Lung microvascular endothelial cell (primary cell): ENCODE measurements around the gene SMIM34. TPM values are rescaled to one million over a fixed set of nuclear protein-coding genes. Genes with fewer than 3 reads are reported as not detected.
"Not testable (repeated sequence)": the region's sequence is repeated elsewhere in the genome, so short reads cannot be mapped to it uniquely, and the experiment has no call there.

Experiments
- DNase-seq, 2 donors: peaks; one replicate each; pipeline versions ENCODE4 v3.0.0 to v3.0.0-alpha.2; 2010; ENCODE audit warnings: low read depth in 2 of 2
- total RNA-seq: library from RNA; depleted of rRNA; stranded (reverse); fragments of >200 nt; gene quantifications from 2 replicates; pipeline ENCODE4 v1.2.1, GENCODE V29; 2014

SMIM34 gene
- total RNA-seq, 1 donor from 2014 or later, result not detected

- DNase-seq, result not testable (repeated sequence)
These were observed 49.3 kb downstream of the SMIM34 start for GRCh38 chr21:34374462-34374861.

GRCh38 chr21:34372321-34372720 lies 51.4 kb downstream of the SMIM34 start:
- DNase-seq, result no peak

GRCh38 chr21:34369741-34370140 lies 54.0 kb downstream of the SMIM34 start:
- DNase-seq, result no peak

Other genes with a start within 250 kb of the SMIM34 start
- not detected in 2 replicates for gene KCNE2, start 59.9 kb downstream of the SMIM34 start, total RNA-seq
- 4.0 and 6.1 TPM in 2 replicates for gene SMIM11, start 48.4 kb downstream of the SMIM34 start, total RNA-seq
- gene KCNE1, start 88.3 kb upstream of the SMIM34 start, total RNA-seq, result 0.22 and 0.40 TPM in 2 replicates
- 24.0 and 31.5 TPM in 2 replicates for gene RCAN1, start 191.2 kb upstream of the SMIM34 start, total RNA-seq
- not detected in 2 replicates for gene CLIC6, start 245.0 kb upstream of the SMIM34 start, total RNA-seq